WERI-Rb-1 (cell line): ENCODE measurements around the gene GPR39.
A peak's percentile ranks its signal among the peaks of the same experiment; 100 is the strongest.

Source experiments
- DNase-seq: peaks from one replicate; pipeline ENCODE4 v3.0.0-alpha.2; 2020
- H3K27ac ChIP-seq: fragments of 250-450 bp; sonication (Bioruptor Pico); 2 replicates; pipeline ENCODE4 v1.5.1; 2020; ENCODE audit warnings: mild to moderate bottlenecking, moderate library complexity
- H3K27me3 ChIP-seq: fragments of 250-450 bp; sonication (Bioruptor Pico); 2 replicates; pipeline ENCODE4 v1.5.1; 2021; ENCODE audit warnings: mild to moderate bottlenecking, low read depth, moderate library complexity; ENCODE audit not compliant: insufficient read depth, severe bottlenecking
- H3K36me3 ChIP-seq: fragments of 250-450 bp; sonication (Bioruptor Pico); 2 replicates; pipeline ENCODE4 v1.5.1; 2020; ENCODE audit warnings: mild to moderate bottlenecking, moderate library complexity
- H3K4me3 ChIP-seq: 2 replicates; pipeline ENCODE4 v1.5.1; 2011; ENCODE audit warnings: low read depth, mild to moderate bottlenecking, control low read depth, low read length
- H3K9me3 ChIP-seq: fragments of 250-450 bp; sonication (Bioruptor Pico); 2 replicates; pipeline ENCODE4 v1.5.1; 2021; ENCODE audit warnings: mild to moderate bottlenecking, moderate library complexity; ENCODE audit not compliant: severe bottlenecking
- TF ChIP-seq, protein P1 (sequence below): IDR thresholded peaks from 2 replicates; pipeline ENCODE4 v1.5.1; 2011; ENCODE audit warnings: low read depth, mild to moderate bottlenecking, control low read depth, inconsistent platforms, low read length

Gene GPR39

GRCh38 chr2:132416723-132417395 is at the start of gene GPR39:
GPR39 (plus strand) TSS chr2:132416805.
- no peak within 1 kb of the TSS for H3K27ac ChIP-seq

DNA sequence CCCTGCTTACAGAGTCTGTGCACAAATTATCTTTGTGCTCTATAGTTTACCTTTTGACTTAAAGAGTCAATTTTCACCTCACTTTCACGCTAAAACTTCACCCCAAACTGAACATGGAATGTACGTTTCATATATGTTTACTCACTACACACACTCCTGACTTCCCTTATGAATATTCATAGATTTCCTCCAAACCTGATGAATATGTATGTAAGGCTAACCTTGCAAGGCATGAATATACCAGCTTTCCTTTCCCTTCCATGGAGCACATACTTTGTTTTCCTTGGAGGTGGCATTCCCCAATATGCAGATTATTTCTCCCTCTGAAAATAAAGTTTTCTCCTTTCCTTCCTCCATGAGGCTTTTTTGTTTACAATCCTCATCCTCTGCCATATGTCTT is 48.4 kb upstream of the GPR39 start:
- no peak overlapping the region for H3K4me3 ChIP-seq
- TF ChIP-seq, protein P1, sequence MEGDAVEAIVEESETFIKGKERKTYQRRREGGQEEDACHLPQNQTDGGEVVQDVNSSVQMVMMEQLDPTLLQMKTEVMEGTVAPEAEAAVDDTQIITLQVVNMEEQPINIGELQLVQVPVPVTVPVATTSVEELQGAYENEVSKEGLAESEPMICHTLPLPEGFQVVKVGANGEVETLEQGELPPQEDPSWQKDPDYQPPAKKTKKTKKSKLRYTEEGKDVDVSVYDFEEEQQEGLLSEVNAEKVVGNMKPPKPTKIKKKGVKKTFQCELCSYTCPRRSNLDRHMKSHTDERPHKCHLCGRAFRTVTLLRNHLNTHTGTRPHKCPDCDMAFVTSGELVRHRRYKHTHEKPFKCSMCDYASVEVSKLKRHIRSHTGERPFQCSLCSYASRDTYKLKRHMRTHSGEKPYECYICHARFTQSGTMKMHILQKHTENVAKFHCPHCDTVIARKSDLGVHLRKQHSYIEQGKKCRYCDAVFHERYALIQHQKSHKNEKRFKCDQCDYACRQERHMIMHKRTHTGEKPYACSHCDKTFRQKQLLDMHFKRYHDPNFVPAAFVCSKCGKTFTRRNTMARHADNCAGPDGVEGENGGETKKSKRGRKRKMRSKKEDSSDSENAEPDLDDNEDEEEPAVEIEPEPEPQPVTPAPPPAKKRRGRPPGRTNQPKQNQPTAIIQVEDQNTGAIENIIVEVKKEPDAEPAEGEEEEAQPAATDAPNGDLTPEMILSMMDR, result no peak

More at GRCh38 chr2:132416723-132417395, at the start of gene GPR39:
- peak; percentile 22 for DNase-seq
- no peaks in the 10 kb centered on the region for H3K27me3 ChIP-seq
- H3K36me3 ChIP-seq, result no peaks in the 10 kb centered on the region
- H3K4me3 ChIP-seq, result peak within 1 kb of the TSS; percentile 71
- H3K9me3 ChIP-seq, result no peaks in the 10 kb centered on the region
- TF ChIP-seq, protein P1, result peak; percentile 32; the same call in 1 of the 2 replicates

GRCh38 chr2:132372276-132372675 is 44.3 kb upstream of the GPR39 start:
- Histone ChIP-seq H3K9me3 (no peaks in the 10 kb centered on the region), H3K27ac (no peak overlapping the region), H3K4me3 (no peak overlapping the region), H3K36me3 (no peaks in the 10 kb centered on the region), H3K27me3 (no peaks in the 10 kb centered on the region)
- DNase-seq, result no peak
- TF ChIP-seq, protein P1, result no peak

More for the DNA sequence above, 48.4 kb upstream of the GPR39 start:
- H3K27ac ChIP-seq, result no peak overlapping the region
- H3K9me3 ChIP-seq, result peaks cover 10% of the 10 kb centered on the region
- H3K27me3 ChIP-seq, result no peaks in the 10 kb centered on the region
- no peaks in the 10 kb centered on the region for H3K36me3 ChIP-seq
- no peak for DNase-seq

- Histone ChIP-seq H3K27me3 (no peaks in the 10 kb centered on the region), H3K36me3 (no peaks in the 10 kb centered on the region), H3K27ac (no peak overlapping the region), H3K9me3 (no peaks in the 10 kb centered on the region), H3K4me3 (no peak overlapping the region)
- TF ChIP-seq, protein P1, result no peak
- DNase-seq, result no peak
Observed at GRCh38 chr2:132373391-132374135, 43.0 kb upstream of the GPR39 start.

DNA sequence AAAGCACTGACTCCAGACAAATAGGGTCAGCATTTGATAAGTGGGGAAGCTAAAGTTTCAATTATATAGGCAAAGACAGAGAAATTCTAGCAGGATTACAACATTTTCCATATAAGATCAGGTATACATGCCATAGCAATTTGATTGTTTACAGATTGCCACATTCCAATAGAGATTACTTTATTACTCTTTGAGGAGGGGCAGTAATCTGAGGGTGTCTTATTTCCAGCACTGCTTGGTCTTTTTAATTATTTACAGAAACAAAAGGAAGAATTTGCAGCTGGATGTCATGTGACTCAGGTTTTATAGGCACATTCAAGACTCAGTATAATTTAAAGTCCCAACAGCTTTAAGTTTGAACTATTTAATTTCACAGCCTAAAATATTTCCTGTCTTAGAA is 42.5 kb upstream of the GPR39 start:
- Histone ChIP-seq H3K27me3 (no peaks in the 10 kb centered on the region), H3K4me3 (no peak overlapping the region), H3K36me3 (no peaks in the 10 kb centered on the region), H3K27ac (no peak overlapping the region), H3K9me3 (no peaks in the 10 kb centered on the region)
- no peak for DNase-seq
- TF ChIP-seq, protein P1, result no peak
